MM.1S (cell line): ENCODE results near the gene ZNF526.

Experiments
- EZH2phosphoT487 ChIP-seq: fragments of 300-600 bp; sonication (generic); IDR thresholded peaks from 2 replicates; pipeline ENCODE4 v1.6.1; 2018; ENCODE audit warnings: antibody characterized with exemption, low read length
- TF ChIP-seq, protein P1 (sequence below): fragments of 300-600 bp; sonication (generic); IDR thresholded peaks from 2 replicates; pipeline ENCODE4 v1.5.1; 2016; ENCODE audit warnings: antibody characterized with exemption, low read length, mixed read lengths

DNA sequence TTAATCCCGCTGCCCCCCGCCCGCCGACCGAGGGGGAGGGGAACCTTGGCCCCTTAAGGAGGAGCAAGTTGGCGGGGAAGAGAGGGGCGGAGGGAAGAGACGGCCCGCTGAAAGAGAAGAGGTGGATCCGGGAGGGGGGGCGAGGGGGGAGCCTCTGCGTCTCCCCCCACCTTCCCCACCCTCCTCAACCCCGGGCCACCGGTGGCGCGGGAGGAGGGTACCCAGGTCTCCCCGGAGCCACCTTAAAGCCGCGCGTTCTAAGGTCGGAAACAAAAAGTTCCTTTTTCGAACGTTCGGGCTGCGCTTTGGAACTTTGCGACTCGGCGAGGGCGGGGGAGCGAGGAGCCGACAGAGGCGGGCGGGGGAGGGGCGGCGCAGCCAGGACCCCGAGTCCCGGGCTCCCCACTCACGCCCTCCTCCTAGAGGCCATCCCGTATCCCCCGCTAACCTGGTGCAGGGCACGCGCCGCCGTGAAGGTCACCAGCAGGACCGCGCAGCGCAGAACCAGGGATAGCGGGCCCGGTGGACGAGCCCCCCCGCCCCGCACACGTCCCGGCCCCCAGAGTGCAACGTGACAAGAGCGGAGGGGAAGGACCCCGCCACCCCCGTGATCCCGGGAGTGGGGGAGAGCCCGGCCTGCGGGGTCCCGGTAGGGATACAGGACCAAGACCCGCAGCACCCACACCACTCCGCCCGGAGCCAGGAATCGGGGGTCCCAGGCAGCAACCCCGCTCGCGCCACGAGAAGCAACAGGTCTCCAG is 34.2 kb downstream of the ZNF526 start:
- TF ChIP-seq, protein P1, sequence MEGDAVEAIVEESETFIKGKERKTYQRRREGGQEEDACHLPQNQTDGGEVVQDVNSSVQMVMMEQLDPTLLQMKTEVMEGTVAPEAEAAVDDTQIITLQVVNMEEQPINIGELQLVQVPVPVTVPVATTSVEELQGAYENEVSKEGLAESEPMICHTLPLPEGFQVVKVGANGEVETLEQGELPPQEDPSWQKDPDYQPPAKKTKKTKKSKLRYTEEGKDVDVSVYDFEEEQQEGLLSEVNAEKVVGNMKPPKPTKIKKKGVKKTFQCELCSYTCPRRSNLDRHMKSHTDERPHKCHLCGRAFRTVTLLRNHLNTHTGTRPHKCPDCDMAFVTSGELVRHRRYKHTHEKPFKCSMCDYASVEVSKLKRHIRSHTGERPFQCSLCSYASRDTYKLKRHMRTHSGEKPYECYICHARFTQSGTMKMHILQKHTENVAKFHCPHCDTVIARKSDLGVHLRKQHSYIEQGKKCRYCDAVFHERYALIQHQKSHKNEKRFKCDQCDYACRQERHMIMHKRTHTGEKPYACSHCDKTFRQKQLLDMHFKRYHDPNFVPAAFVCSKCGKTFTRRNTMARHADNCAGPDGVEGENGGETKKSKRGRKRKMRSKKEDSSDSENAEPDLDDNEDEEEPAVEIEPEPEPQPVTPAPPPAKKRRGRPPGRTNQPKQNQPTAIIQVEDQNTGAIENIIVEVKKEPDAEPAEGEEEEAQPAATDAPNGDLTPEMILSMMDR = no peak
- TF ChIP-seq EZH2phosphoT487 = no peak
